HepG2 (cell line): ENCODE data around the gene AFF2. TPM values are rescaled to one million over a fixed set of nuclear protein-coding genes. Genes with fewer than 3 reads are reported as not detected.

Experiments
- ATAC-seq: fragments of 200-7000 bp; cut with Tn5 transposase; 3 replicates; pipeline ENCODE4 v1.9.1; 2020; ENCODE audit warnings: mild to moderate bottlenecking, moderate library complexity
- BruUV-seq: library from RNA; stranded (reverse); fragments of 400-500 nt; replicated peaks from 2 replicates; lab custom pipeline; 2021; lab: Mats Ljungman, UMichigan
- CTCF ChIA-PET: fragments of 300-600 bp; formaldehyde crosslinking; extraction: SDS; loops from one replicate; lab custom pipeline; 2021; ENCODE audit warnings: low total read pairs, inconsistent platforms, low intra/inter-chr PET ratio; lab: Yijun Ruan, JAX
- POLR2A ChIA-PET: fragments of 350-600 bp; sonication (Branson Sonifier 250); formaldehyde crosslinking; loops from one replicate; lab custom pipeline; 2020; ENCODE audit warnings: antibody characterized with exemption, inconsistent platforms; lab: Yijun Ruan, JAX
- DNase-seq: peaks from one replicate; pipeline ENCODE4 v3.0.0-alpha.2; 2015; ENCODE audit warnings: low spot score
- FAIRE-seq: peaks from 3 replicates; lab custom pipeline; 2011; peaks lifted over from hg19 to GRCh38; lab: Jason Lieb, UNC
- H2AFZ ChIP-seq: one replicate; pipeline ENCODE4 v1.6.1; 2011; ENCODE audit warnings: low read length, inconsistent platforms
- H3K27ac ChIP-seq: fragments of 300-600 bp; 3 replicates; pipeline ENCODE4 v1.8.0; 2011; ENCODE audit warnings: mixed run types, mild to moderate bottlenecking, mixed read lengths, low read length, inconsistent platforms; ENCODE audit not compliant: insufficient read depth; ENCODE audit errors: extremely low read length
- H3K27me3 ChIP-seq, 2 experiments: fragments of 200-600 bp in 1 of 2; 2 replicates in 1 of 2; 3 replicates in 1 of 2; pipeline versions ENCODE4 v1.6.0 to v1.8.0; 2011; ENCODE audit warnings: low read length in 2 of 2, mild to moderate bottlenecking in 2 of 2, moderate library complexity in 2 of 2, inconsistent platforms in 1 of 2; ENCODE audit not compliant: insufficient read depth in 2 of 2, control insufficient read depth in 1 of 2
- H3K36me3 ChIP-seq, 2 experiments: fragments of 200-600 bp in 1 of 2; replicated peaks in 1 of 2; 2 replicates in 1 of 2; 3 replicates in 1 of 2; pipeline versions ENCODE4 v1.5.1 to v1.8.0; 2011; ENCODE audit warnings: low read length in 2 of 2, inconsistent platforms in 1 of 2; ENCODE audit not compliant: insufficient read depth in 2 of 2, control insufficient read depth in 1 of 2
- H3K4me1 ChIP-seq: 2 replicates; pipeline ENCODE4 v1.5.1; 2012; ENCODE audit warnings: low read length, inconsistent platforms; ENCODE audit not compliant: insufficient read depth
- H3K4me2 ChIP-seq: 2 replicates; pipeline ENCODE4 v1.6.0; 2011; ENCODE audit warnings: low read depth, low read length, inconsistent platforms
- H3K4me3 ChIP-seq, 3 experiments: fragments of 200-600 bp in 1 of 3; sonication (generic), shearing (Covaris generic) in 1 of 3; replicated peaks in 1 of 3; 2 replicates each; pipeline ENCODE4 v1.5.1; 2011 to 2016; ENCODE audit warnings: low read length in 3 of 3, inconsistent platforms in 2 of 3, low read depth in 2 of 3, mild to moderate bottlenecking in 2 of 3, control low read depth in 1 of 3, mixed read lengths in 1 of 3; ENCODE audit not compliant: insufficient read depth in 1 of 3
- H3K79me2 ChIP-seq: one replicate; pipeline ENCODE4 v1.6.1; 2011; ENCODE audit warnings: low read length, inconsistent platforms; ENCODE audit not compliant: insufficient read depth
- H3K9ac ChIP-seq: 2 replicates; pipeline ENCODE4 v1.6.0; 2011; ENCODE audit warnings: mild to moderate bottlenecking, low read depth, low read length, inconsistent platforms; ENCODE audit not compliant: insufficient read depth
- H3K9me3 ChIP-seq: 2 replicates; pipeline ENCODE4 v1.5.1; 2012; ENCODE audit warnings: mild to moderate bottlenecking, low read length
- H4K20me1 ChIP-seq: 2 replicates; pipeline ENCODE4 v1.6.0; 2011; ENCODE audit warnings: inconsistent platforms, mild to moderate bottlenecking, low read length, moderate library complexity; ENCODE audit not compliant: insufficient read depth
- ADNP ChIP-seq: sonication (generic); formaldehyde crosslinking; IDR thresholded peaks from 2 replicates; pipeline ENCODE4 v1.4.0; 2020; ENCODE audit warnings: missing genetic modification reagents
- EP300 ChIP-seq, 3 experiments: sonication (generic) in 1 of 3; formaldehyde crosslinking in 1 of 3; IDR thresholded peaks; 2 replicates each; pipeline versions ENCODE4 v1.5.1 to v1.6.1; 2011 to 2020; ENCODE audit warnings: low read depth in 2 of 3, low read length in 2 of 3, borderline replicate concordance in 1 of 3, improper control_type of control experiment in 1 of 3, mild to moderate bottlenecking in 1 of 3, missing genetic modification reagents in 1 of 3, moderate library complexity in 1 of 3
- FIP1L1 ChIP-seq: fragments of 200-400 bp; formaldehyde crosslinking; IDR thresholded peaks from 2 replicates; pipeline ENCODE4 v1.6.1; 2018; ENCODE audit warnings: low read depth, mild to moderate bottlenecking, low read length, moderate library complexity, borderline replicate concordance; ENCODE audit not compliant: insufficient read depth
- FOSL1 ChIP-seq: sonication (generic); formaldehyde crosslinking; IDR thresholded peaks from 2 replicates; pipeline ENCODE4 v1.9.0; 2021; ENCODE audit warnings: missing genetic modification reagents, borderline replicate concordance
- HMG20A ChIP-seq: IDR thresholded peaks from 2 replicates; pipeline ENCODE4 v1.6.1; 2016; ENCODE audit warnings: borderline replicate concordance
- NFYC ChIP-seq: IDR thresholded peaks from 2 replicates; pipeline ENCODE4 v1.6.1; 2016; ENCODE audit warnings: missing genetic modification reagents, missing compliant biosample characterization
- SALL1 ChIP-seq: sonication (generic); formaldehyde crosslinking; IDR thresholded peaks from 2 replicates; pipeline ENCODE4 v1.8.0; 2022; ENCODE audit warnings: mild to moderate bottlenecking, missing genetic modification reagents
- SMC3 ChIP-seq: IDR thresholded peaks from 2 replicates; pipeline ENCODE4 v1.6.1; 2011; ENCODE audit warnings: low read length, improper control_type of control experiment
- ZFP36L2 ChIP-seq: sonication (generic); formaldehyde crosslinking; IDR thresholded peaks from 2 replicates; pipeline ENCODE4 v1.4.0; 2020; ENCODE audit warnings: missing genetic modification reagents
- ZNF607 ChIP-seq: sonication (generic); formaldehyde crosslinking; IDR thresholded peaks from 2 replicates; pipeline ENCODE4 v1.5.1; 2020; ENCODE audit warnings: missing genetic modification reagents, mild to moderate bottlenecking, borderline replicate concordance
- ZSCAN25 ChIP-seq: sonication (generic); formaldehyde crosslinking; IDR thresholded peaks from 2 replicates; pipeline ENCODE4 v1.8.0; 2022; ENCODE audit warnings: mild to moderate bottlenecking, missing genetic modification reagents
- WGBS: methylation state at CpG from one replicate; pipeline ENCODE4 v1.1.6; 2017; ENCODE audit warnings: low lambda C conversion rate; 5-methylcytosine and 5-hydroxymethylcytosine counted together
- in situ Hi-C: cut with HindIII; loops from 2 replicates; pipeline ENCODE4 v1.10.0; 2017; ENCODE audit warnings: low pct_unique_long_range_greater_than_20kb; ENCODE audit not compliant: extremely low pct_ligation_motif_present
- intact Hi-C: fragments of 100-400 bp; cut with micrococcal nuclease; formaldehyde crosslinking; loops from one replicate; pipeline ENCODE4 v1.10.0; 2022; ENCODE audit not compliant: unreplicated experiment
- polyA plus RNA-seq, 8 experiments: library from polyadenylated mRNA; depleted of rRNA in 3 of 8; stranded (reverse) in 7 of 8; unstranded in 1 of 8; fragments of >200 nt; fragmentation: Illumina TruSeq in 4 of 8; extraction: Trizol in 4 of 8; gene quantifications; 2 replicates each; pipeline versions ENCODE4 v1.2.1 to v1.2.3, GENCODE V29; 2011 to 2016; ENCODE audit warnings: low read depth in 4 of 8, missing spikeins in 1 of 8, mixed read lengths in 1 of 8; ENCODE audit not compliant: insufficient read depth in 1 of 8
- total RNA-seq, 5 experiments: library from RNA; depleted of rRNA; stranded (reverse); fragments of >200 nt; fragmentation: Illumina TruSeq; extraction: Trizol; gene quantifications; 2 replicates each; pipeline ENCODE4 v1.2.3, GENCODE V29; 2016; ENCODE audit warnings: low read depth in 1 of 5
- TF ChIP-seq, protein P1 (sequence below): sonication (generic); formaldehyde crosslinking; IDR thresholded peaks from 2 replicates; pipeline ENCODE4 v1.8.0; 2022; ENCODE audit warnings: mild to moderate bottlenecking, missing genetic modification reagents
- TF ChIP-seq, protein P2 (sequence below): sonication (generic); formaldehyde crosslinking; IDR thresholded peaks from 2 replicates; pipeline ENCODE4 v1.4.0; 2020; ENCODE audit warnings: mild to moderate bottlenecking, missing genetic modification reagents
- TF ChIP-seq, protein P3 (sequence below): sonication (generic); formaldehyde crosslinking; IDR thresholded peaks from 2 replicates; pipeline ENCODE4 v1.5.0; 2020; ENCODE audit warnings: mild to moderate bottlenecking, missing genetic modification reagents, moderate library complexity

AFF2 gene
- total and polyA plus RNA-seq, 2 of the 13 experiments (the other 11 are each of a cell fraction or from before 2014, with no cell fraction given) = not detected

DNA sequence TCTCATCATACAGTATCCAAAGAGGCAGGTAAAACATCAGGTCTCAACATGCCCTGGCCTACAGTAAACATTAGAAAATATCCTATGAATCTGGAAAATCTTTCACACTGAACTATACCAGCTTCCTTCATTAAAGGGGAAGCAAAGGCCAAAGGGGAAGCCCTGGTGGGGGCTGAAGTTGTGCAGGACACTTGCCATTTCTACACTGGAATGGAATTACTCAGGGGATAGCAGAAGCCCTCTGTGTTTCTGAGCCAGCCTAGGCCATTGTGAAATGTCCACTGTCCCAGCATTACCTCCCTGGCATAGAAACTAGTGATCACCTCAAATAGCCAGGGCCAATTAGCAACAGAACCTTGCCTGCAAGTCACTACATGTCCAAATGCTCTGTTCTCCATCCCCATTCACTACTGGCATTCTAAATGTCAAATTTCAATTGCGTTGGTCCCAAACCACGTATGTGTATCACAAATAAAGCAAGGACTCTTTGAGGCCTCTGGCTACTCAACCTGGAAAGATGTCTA is 429.9 kb downstream of the AFF2 start:
- ATAC-seq = no peak
- in situ Hi-C loops = no loop called here

DNA sequence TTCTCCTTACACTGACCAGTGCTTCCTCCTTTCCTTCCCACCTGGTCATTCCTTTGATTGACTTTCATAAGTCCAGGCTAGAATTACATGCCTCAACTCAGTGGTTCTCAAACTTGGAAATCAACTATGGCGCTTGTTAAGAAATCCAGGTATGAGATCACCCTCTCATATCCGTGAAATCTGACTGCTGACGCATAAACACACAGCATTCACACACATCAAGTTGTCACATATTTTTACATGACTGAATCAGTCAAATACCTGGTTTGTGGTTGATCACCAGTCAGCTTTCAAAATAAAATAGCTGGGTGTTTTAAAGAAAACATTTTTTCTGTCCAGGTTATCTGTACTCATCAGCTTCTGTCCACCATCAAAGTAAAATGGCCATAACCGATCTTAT is 433.5 kb downstream of the AFF2 start:
- Histone ChIP-seq H3K4me1 (no peaks in the 10 kb centered on the region), H2AFZ (no peak overlapping the region), H3K36me3 (no peaks in the 10 kb centered on the region), H3K27me3 (no peaks in the 10 kb centered on the region), H4K20me1 (no peaks in the 10 kb centered on the region), H3K4me3 (no peak overlapping the region), H3K79me2 (no peaks in the 10 kb centered on the region), H3K4me2 (no peak overlapping the region), H3K27ac (no peak overlapping the region), H3K9ac (no peak overlapping the region), H3K9me3 (no peaks in the 10 kb centered on the region)
- ATAC-seq (no peak), FAIRE-seq (no peak), DNase-seq (no peak)
- POLR2A ChIA-PET = no interaction called here
- no TSS peak for BruUV-seq
- intact Hi-C loops (no loop called here), in situ Hi-C loops (no loop called here)
- CTCF ChIA-PET = no interaction called here
- WGBS = 21% methylated on average over 4 of the region's 4 CpGs
- TF ChIP-seq EP300 (IDR thresholded peaks at IDR 0.05; ENCODE audit: low read depth in 2 of 2, low read length in 2 of 2) = no peak
- TF ChIP-seq EP300 (CRISPR knock-in tag; IDR thresholded peaks at IDR 0.05; ENCODE audit: borderline replicate concordance) = no peak
- TF ChIP-seq NFYC (CRISPR knock-in tag) = no peak
- no peak for TF ChIP-seq FIP1L1
- TF ChIP-seq ZNF607 (CRISPR knock-in tag) = no peak
- TF ChIP-seq, protein P1, sequence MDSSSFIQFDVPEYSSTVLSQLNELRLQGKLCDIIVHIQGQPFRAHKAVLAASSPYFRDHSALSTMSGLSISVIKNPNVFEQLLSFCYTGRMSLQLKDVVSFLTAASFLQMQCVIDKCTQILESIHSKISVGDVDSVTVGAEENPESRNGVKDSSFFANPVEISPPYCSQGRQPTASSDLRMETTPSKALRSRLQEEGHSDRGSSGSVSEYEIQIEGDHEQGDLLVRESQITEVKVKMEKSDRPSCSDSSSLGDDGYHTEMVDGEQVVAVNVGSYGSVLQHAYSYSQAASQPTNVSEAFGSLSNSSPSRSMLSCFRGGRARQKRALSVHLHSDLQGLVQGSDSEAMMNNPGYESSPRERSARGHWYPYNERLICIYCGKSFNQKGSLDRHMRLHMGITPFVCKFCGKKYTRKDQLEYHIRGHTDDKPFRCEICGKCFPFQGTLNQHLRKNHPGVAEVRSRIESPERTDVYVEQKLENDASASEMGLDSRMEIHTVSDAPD (CRISPR knock-in tag) = no peak
- TF ChIP-seq ADNP (CRISPR knock-in tag) = no peak
- TF ChIP-seq ZFP36L2 (CRISPR knock-in tag) = no peak
- TF ChIP-seq, protein P2, sequence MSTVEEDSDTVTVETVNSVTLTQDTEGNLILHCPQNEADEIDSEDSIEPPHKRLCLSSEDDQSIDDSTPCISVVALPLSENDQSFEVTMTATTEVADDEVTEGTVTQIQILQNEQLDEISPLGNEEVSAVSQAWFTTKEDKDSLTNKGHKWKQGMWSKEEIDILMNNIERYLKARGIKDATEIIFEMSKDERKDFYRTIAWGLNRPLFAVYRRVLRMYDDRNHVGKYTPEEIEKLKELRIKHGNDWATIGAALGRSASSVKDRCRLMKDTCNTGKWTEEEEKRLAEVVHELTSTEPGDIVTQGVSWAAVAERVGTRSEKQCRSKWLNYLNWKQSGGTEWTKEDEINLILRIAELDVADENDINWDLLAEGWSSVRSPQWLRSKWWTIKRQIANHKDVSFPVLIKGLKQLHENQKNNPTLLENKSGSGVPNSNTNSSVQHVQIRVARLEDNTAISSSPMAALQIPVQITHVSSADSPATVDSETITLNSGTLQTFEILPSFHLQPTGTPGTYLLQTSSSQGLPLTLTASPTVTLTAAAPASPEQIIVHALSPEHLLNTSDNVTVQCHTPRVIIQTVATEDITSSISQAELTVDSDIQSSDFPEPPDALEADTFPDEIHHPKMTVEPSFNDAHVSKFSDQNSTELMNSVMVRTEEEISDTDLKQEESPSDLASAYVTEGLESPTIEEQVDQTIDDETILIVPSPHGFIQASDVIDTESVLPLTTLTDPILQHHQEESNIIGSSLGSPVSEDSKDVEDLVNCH = no peak

More for the DNA sequence above, 429.9 kb downstream of the AFF2 start:
- Histone ChIP-seq H3K4me1 (no peaks in the 10 kb centered on the region), H3K27me3 (no peaks in the 10 kb centered on the region), H3K36me3 (no peaks in the 10 kb centered on the region), H3K9me3 (no peaks in the 10 kb centered on the region), H4K20me1 (no peaks in the 10 kb centered on the region), H3K4me3 (no peak overlapping the region), H3K79me2 (no peaks in the 10 kb centered on the region), H3K4me2 (no peak overlapping the region), H3K9ac (no peak overlapping the region), H3K27ac (no peak overlapping the region), H2AFZ (no peak overlapping the region)
- no TSS peak for BruUV-seq
- ChIA-PET POLR2A (no interaction called here), CTCF (no interaction called here)
- DNase-seq (no peak), FAIRE-seq (no peak)
- TF ChIP-seq FOSL1 (CRISPR knock-in tag) = no peak
- no peak for TF ChIP-seq ZSCAN25
- no peak for TF ChIP-seq HMG20A (CRISPR knock-in tag)
- no peak for TF ChIP-seq SALL1 (CRISPR knock-in tag)
- TF ChIP-seq, protein P3, sequence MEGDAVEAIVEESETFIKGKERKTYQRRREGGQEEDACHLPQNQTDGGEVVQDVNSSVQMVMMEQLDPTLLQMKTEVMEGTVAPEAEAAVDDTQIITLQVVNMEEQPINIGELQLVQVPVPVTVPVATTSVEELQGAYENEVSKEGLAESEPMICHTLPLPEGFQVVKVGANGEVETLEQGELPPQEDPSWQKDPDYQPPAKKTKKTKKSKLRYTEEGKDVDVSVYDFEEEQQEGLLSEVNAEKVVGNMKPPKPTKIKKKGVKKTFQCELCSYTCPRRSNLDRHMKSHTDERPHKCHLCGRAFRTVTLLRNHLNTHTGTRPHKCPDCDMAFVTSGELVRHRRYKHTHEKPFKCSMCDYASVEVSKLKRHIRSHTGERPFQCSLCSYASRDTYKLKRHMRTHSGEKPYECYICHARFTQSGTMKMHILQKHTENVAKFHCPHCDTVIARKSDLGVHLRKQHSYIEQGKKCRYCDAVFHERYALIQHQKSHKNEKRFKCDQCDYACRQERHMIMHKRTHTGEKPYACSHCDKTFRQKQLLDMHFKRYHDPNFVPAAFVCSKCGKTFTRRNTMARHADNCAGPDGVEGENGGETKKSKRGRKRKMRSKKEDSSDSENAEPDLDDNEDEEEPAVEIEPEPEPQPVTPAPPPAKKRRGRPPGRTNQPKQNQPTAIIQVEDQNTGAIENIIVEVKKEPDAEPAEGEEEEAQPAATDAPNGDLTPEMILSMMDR (CRISPR knock-in tag) = no peak
- no peak for TF ChIP-seq SMC3
- intact Hi-C loops = no loop called here
- WGBS = 0% methylated on average over 2 of the region's 2 CpGs
